DMS 273 treated with DMSO at 0.1 percent for 48 hours (cell line): ENCODE results near the gene CDYL.
A peak's percentile ranks its signal among the peaks of the same experiment; 100 is the strongest.

Experiments used
- DNase-seq: peaks from one replicate; lab custom pipeline; 2025; lab: John Stamatoyannopoulos, UW

The CDYL gene

DNA sequence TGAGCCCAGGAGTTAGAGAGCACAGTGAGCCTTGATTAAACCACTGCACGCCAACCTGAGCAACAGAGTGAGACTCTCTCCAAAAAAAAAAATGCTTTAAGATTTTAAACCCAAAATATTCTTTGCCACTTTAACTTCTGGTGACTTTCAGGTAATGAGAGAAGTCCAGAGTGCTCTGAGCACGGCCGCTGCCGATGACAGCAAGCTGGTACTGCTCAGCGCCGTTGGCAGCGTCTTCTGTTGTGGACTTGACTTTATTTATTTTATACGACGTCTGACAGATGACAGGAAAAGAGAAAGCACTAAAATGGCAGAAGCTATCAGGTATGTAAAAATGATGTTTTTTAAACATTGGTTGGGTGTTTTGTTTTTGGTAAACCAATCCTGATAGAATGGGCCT, 161.2 kb downstream of the CDYL start:
- DNase-seq: no peak

- DNase-seq: no peak
Observed at GRCh38 chr6:4939241-4939640, 163.0 kb downstream of the CDYL start.

GRCh38 chr6:4940416-4940815, 164.2 kb downstream of the CDYL start:
- DNase-seq: no peak

GRCh38 chr6:4941782-4942672, 165.8 kb downstream of the CDYL start:
- DNase-seq: peak; percentile 93

GRCh38 chr6:4942673-4943009, 166.4 kb downstream of the CDYL start:
- no peak for DNase-seq

- no peak for DNase-seq
Observed at GRCh38 chr6:4943716-4944115, 167.5 kb downstream of the CDYL start.

DNA sequence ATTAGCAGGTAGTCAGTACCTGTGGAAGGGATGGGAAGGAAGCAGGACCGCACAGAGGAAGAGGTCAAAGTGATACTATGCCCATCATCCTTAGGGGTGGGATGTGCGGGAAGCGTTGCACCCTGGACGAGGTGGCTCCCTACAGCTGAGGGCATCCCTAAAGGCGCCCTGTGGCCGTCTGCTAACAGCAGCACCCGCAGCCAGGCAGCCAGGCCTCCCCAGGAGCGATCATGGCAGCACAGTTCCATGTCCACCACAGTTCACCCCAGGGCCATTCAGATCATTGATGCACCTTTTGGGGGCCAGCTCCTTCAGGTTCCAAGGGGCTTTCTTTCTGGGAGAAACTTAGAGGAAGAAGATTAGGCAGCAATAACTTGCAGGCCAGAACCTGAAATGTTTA, 168.1 kb downstream of the CDYL start:
- DNase-seq: no peak

GRCh38 chr6:4946521-4946920, 170.3 kb downstream of the CDYL start:
- DNase-seq: no peak

GRCh38 chr6:4947716-4948115, 171.5 kb downstream of the CDYL start:
- DNase-seq: no peak

GRCh38 chr6:4948781-4949450, 172.7 kb downstream of the CDYL start:
- DNase-seq: no peak

GRCh38 chr6:4950076-4950475, 173.9 kb downstream of the CDYL start:
- DNase-seq: no peak

GRCh38 chr6:4950836-4951533, 174.8 kb downstream of the CDYL start:
- no peak for DNase-seq

DNA sequence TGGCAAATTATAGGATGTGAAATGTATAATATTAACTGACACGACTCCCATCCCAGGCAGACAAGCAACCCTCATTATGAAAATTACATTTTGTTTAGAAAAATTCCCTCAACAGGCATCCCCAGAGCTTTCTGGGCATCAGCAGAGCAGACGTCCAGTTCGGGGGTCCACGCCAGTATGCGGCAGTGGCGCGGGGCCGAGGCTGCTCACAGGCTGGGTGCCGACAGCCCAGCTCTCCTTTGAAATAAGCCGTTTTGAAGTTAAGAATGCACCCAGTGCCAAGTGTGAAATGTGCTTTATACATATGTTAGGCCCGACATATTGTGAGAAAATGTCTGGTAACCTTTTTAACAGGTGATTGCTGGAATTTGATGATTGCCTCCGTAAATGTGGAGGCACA, 177.2 kb downstream of the CDYL start:
- no peak for DNase-seq

GRCh38 chr6:4956625-4957024, 180.4 kb downstream of the CDYL start:
- DNase-seq: no peak

- no peak for DNase-seq
Observed at GRCh38 chr6:4957521-4958231, 181.5 kb downstream of the CDYL start.

DNA sequence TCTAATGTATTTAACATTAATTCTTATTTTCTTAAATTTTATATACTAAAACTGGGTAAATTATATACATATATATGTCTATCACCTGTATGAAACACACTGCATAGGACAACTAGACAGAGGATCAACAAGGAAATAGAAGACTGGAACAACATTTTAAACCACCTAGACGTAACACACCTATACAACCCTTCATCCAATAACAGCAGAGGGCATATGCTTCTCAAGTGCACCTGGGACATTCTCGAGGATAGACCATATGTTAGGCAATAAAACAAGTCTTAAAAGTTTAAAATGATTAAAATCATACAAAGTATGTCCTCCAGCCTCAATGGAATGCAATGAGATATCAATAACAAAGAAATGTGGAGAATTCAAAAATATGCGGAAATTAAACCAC, 182.4 kb downstream of the CDYL start:
- DNase-seq: no peak

GRCh38 chr6:4961322-4962168, 185.3 kb downstream of the CDYL start:
- no peak for DNase-seq

GRCh38 chr6:4962905-4963304, 186.7 kb downstream of the CDYL start:
- no peak for DNase-seq

- no peak for DNase-seq
Observed at GRCh38 chr6:4964675-4965561, 188.7 kb downstream of the CDYL start.
